ENCODE data around the gene PCDH17.

Gene PCDH17

DNA sequence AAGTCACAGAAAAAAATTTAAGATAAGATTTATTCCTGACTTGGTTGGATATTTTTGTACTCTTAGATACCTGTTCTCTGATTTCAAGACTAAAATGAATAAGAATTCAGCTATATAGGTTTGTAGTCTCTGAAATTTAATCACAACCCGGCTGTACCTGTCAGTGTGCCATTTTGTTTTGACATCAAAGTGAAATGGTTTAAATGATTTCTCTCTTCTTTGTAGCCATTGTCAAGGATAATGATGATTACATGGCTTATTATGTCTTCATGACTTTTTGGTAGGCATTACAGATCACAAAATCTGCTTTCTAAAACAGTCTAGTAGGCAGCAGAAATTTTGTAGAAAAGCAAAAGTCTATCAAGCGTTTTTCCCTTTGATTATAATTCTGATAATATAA, 72.5 kb downstream of the PCDH17 start:
- Histone ChIP-seq H3K9me2 (ENCODE audit: low read depth, low read length) (no peaks in the 10 kb centered on the region), H3K4me1 (ENCODE audit: insufficient read depth, low read length, severe bottlenecking) (no peaks in the 10 kb centered on the region), H3K4me3 (ENCODE audit: low read depth, low read length, poor library complexity, severe bottlenecking) (no peak overlapping the region), H3K4me2 (ENCODE audit: low read length) (no peak overlapping the region), H3K36me3 (ENCODE audit: insufficient read depth, low read length) (no peaks in the 10 kb centered on the region), H2AFZ (ENCODE audit: low read length) (no peak overlapping the region), H3F3A (ENCODE audit: insufficient read depth, low read length) (no peaks in the 10 kb centered on the region), H3K79me2 (ENCODE audit: insufficient read depth, low read length) (no peaks in the 10 kb centered on the region), H3K27me3 (ENCODE audit: insufficient read depth, low read length) (no peaks in the 10 kb centered on the region), H4K20me1 (ENCODE audit: insufficient read depth, low read length) (no peaks in the 10 kb centered on the region), H3K27ac (ENCODE audit: low read depth, low read length, poor library complexity, severe bottlenecking) (no peak overlapping the region), H3K9ac (ENCODE audit: low read length) (no peak overlapping the region), H3K9me3 (ENCODE audit: low read length) (no peaks in the 10 kb centered on the region)
- no peak for TF ChIP-seq EZH2 (IDR thresholded peaks at IDR 0.05; ENCODE audit: borderline replicate concordance, low read length)
- TF ChIP-seq, protein P1, sequence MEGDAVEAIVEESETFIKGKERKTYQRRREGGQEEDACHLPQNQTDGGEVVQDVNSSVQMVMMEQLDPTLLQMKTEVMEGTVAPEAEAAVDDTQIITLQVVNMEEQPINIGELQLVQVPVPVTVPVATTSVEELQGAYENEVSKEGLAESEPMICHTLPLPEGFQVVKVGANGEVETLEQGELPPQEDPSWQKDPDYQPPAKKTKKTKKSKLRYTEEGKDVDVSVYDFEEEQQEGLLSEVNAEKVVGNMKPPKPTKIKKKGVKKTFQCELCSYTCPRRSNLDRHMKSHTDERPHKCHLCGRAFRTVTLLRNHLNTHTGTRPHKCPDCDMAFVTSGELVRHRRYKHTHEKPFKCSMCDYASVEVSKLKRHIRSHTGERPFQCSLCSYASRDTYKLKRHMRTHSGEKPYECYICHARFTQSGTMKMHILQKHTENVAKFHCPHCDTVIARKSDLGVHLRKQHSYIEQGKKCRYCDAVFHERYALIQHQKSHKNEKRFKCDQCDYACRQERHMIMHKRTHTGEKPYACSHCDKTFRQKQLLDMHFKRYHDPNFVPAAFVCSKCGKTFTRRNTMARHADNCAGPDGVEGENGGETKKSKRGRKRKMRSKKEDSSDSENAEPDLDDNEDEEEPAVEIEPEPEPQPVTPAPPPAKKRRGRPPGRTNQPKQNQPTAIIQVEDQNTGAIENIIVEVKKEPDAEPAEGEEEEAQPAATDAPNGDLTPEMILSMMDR (IDR thresholded peaks at IDR 0.05; ENCODE audit: low read length) = no peak

DNA sequence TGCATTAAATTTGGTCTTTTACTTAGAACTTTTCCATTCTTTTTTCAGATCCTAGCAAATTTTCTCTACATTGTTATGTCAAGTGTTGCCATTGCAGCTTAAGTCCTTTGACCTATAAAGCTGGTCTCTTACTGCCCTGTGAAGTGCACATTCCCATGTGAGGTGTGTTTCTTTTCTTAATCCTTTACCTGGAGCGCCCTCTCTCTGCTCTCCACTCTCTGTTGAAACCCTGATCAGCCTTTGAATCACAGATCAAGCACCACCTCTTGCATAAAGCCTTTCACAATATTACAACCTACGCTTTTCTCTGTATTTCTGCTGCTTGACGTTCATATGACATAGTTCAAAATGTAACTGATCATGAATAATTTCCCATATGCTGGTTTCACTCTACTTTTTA, 84.8 kb downstream of the PCDH17 start:
- Histone ChIP-seq H3K36me3 (ENCODE audit: insufficient read depth, low read length) (no peaks in the 10 kb centered on the region), H3K27ac (ENCODE audit: low read depth, low read length, poor library complexity, severe bottlenecking) (no peak overlapping the region), H3K4me3 (ENCODE audit: low read depth, low read length, poor library complexity, severe bottlenecking) (no peak overlapping the region), H3K79me2 (ENCODE audit: insufficient read depth, low read length) (no peaks in the 10 kb centered on the region), H3K4me1 (ENCODE audit: insufficient read depth, low read length, severe bottlenecking) (no peaks in the 10 kb centered on the region), H3K9me3 (ENCODE audit: low read length) (no peaks in the 10 kb centered on the region), H3K27me3 (ENCODE audit: insufficient read depth, low read length) (no peaks in the 10 kb centered on the region), H4K20me1 (ENCODE audit: insufficient read depth, low read length) (no peaks in the 10 kb centered on the region), H3K9me2 (ENCODE audit: low read depth, low read length) (no peaks in the 10 kb centered on the region), H3K9ac (ENCODE audit: low read length) (no peak overlapping the region), H3K4me2 (ENCODE audit: low read length) (no peak overlapping the region), H2AFZ (ENCODE audit: low read length) (no peak overlapping the region), H3F3A (ENCODE audit: insufficient read depth, low read length) (no peaks in the 10 kb centered on the region)
- TF ChIP-seq EZH2 (IDR thresholded peaks at IDR 0.05; ENCODE audit: borderline replicate concordance, low read length) = no peak
- TF ChIP-seq, protein P1 (IDR thresholded peaks at IDR 0.05; ENCODE audit: low read length) = no peak; the same call in 1 of the 2 replicates

DNA sequence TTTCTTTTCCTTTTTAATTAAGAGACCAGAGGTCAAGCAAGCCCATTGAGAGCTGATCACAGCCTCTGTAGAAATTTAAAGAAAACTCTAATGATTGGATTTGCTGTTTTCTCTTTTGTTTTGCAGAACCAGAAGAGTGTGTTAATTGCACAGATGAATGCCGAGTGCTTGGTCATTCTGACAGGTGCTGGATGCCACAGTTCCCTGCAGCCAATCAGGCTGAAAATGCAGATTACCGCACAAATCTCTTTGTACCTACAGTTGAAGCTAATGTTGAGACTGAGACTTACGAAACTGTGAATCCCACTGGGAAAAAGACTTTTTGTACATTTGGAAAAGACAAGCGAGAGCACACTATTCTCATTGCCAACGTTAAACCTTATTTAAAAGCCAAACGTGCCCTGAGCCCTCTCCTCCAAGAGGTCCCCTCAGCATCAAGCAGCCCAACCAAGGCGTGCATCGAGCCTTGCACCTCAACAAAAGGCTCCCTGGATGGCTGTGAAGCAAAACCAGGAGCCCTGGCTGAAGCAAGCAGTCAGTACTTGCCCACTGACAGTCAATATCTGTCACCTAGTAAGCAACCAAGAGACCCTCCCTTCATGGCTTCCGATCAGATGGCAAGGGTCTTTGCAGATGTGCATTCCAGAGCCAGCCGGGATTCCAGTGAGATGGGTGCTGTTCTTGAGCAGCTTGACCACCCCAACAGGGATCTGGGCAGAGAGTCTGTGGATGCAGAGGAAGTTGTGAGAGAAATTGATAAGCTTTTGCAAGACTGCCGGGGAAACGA, 93.1 kb downstream of the PCDH17 start:
- no peaks in the 10 kb centered on the region for H3K79me2 ChIP-seq (ENCODE audit: insufficient read depth, low read length)
- H3K27ac ChIP-seq (ENCODE audit: low read depth, low read length, poor library complexity, severe bottlenecking) = no peak overlapping the region
- no peak overlapping the region for H3K4me2 ChIP-seq (ENCODE audit: low read length)
- no peaks in the 10 kb centered on the region for H4K20me1 ChIP-seq (ENCODE audit: insufficient read depth, low read length)
- no peak overlapping the region for H3K9ac ChIP-seq (ENCODE audit: low read length)
- TF ChIP-seq EZH2 (IDR thresholded peaks at IDR 0.05; ENCODE audit: borderline replicate concordance, low read length) = no peak
- TF ChIP-seq, protein P1 (IDR thresholded peaks at IDR 0.05; ENCODE audit: low read length) = no peak
- no peaks in the 10 kb centered on the region for H3K27me3 ChIP-seq (ENCODE audit: insufficient read depth, low read length)
- H3K4me3 ChIP-seq (ENCODE audit: low read depth, low read length, poor library complexity, severe bottlenecking) = no peak overlapping the region
- no peaks in the 10 kb centered on the region for H3F3A ChIP-seq (ENCODE audit: insufficient read depth, low read length)
- no peaks in the 10 kb centered on the region for H3K4me1 ChIP-seq (ENCODE audit: insufficient read depth, low read length, severe bottlenecking)
- H3K36me3 ChIP-seq (ENCODE audit: insufficient read depth, low read length) = no peaks in the 10 kb centered on the region
- H3K9me3 ChIP-seq (ENCODE audit: low read length) = no peaks in the 10 kb centered on the region
- H2AFZ ChIP-seq (ENCODE audit: low read length) = no peak overlapping the region
- no peaks in the 10 kb centered on the region for H3K9me2 ChIP-seq (ENCODE audit: low read depth, low read length)

All from OCI-LY1 (cell line).